ENCODE data around the gene COL9A1. TPM values are rescaled to one million over a fixed set of nuclear protein-coding genes. Genes with fewer than 3 reads are reported as not detected.

The COL9A1 gene
- not detected in 2 replicates for total RNA-seq

GRCh38 chr6:70303034-70303525 lies at the start of gene COL9A1:
COL9A1 (minus strand) TSS chr6:70303084; CDS start chr6:70302924, 160 bp downstream.

Other genes starting within 250 kb of the COL9A1 start
- gene FAM135A, start 110.4 kb upstream of the COL9A1 start, total RNA-seq, result 8.6 and 13.2 TPM in 2 replicates

Data from smooth muscle cell of trachea (primary cell).